Measurements from ENCODE around the gene THSD4.

The THSD4 gene

DNA sequence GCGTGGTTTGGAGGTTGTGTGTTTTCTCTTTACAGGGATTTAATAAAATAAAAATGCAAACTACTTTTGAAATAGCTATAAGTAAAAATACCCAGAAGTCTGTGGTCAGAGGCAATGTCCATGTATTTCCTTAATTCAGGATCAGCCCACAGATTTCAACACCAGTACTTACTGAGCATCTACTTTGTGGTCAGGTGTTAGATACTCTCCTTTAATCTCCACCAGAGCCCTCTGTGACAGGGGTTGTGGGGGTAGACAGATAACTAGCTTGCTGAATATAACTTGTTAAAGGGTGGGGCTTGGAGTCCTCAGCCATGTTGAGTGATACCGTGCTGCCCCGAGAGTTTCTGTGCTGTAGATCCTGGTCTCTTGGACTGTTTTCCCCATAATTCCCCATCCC, 451.0 kb downstream of the THSD4 start:
- DNase-seq (ENCODE audit: low spot score) (no peak), FAIRE-seq (no peak)

DNA sequence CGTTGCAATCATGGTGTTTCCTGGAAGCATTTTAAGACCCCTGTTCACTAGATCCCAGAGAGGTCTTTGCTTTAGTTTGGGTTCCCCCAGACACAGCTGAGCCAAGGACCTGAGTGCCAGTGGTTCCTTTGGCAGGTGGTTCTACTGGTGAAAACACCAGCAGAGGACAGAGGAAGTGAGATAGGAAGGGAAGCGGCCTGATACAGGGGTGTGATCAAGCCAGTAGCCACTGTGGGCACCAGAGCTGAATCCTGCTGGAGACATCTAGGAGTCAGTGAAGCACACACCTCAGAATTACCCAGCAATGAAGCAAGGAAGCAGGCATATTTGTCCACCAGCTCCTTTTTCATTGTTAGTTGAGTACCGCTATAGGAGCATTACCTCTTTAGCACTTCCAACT, 451.9 kb downstream of the THSD4 start:
- DNase-seq (ENCODE audit: low spot score) (no peak), FAIRE-seq (no peak)

DNA sequence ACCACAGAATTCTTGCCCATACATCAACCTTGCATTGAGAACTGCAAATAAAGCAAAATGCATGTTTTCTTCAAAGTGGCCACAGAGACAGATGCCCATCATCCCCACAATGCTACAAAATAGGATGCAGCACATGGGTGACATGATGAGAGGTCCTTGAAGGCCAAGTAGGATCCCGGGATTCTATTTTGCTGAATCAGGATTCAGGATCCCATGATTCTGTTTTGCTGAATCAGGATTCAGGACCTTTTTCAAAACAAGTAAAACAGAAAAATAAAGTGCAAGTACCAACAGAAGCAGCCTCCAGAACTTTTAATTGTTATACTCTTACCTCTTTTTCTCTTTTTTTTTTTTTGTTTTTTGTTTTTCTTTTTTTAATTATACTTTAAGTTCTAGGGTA, 453.0 kb downstream of the THSD4 start:
- FAIRE-seq (no peak), DNase-seq (ENCODE audit: low spot score) (no peak)

DNA sequence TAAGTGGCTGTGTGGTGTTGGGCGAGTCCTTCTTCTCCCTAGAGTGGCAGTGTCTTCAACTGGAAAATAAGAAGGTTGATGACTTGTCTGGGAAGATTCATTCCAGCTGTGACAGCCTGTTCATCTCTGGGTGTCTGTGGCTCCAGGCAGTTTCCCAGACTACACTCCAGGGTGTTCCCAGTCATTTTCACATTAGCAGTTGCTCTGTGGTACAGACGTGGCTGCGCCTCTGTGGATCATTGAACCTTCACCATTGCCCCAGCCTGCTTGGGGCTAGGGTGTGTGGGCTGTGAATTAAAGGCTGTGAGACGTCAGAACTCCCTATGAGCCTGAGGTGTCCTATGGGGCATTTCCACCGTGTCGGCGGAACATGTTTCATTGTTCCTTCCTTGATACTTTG, 455.5 kb downstream of the THSD4 start:
- DNase-seq (ENCODE audit: low spot score) (no peak), FAIRE-seq (no peak)

DNA sequence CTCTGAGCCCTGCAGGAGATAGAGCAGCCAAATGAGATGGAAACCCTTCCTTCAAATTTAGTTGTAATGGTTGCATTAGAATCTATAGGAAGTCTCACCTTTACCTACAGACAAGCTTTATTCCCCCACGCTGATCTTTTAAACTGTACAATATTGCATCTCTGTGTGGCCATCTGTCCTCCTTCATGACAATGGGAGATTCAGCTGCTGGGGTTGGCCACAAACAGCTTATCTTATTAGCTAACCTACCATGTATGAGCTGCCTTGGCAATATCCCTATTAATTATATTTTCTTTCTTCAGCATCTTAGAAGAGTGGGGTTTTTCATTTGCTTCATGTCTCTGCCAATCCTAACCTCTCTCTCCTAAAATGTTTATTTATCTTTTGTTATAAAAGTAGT, 456.4 kb downstream of the THSD4 start:
- DNase-seq (ENCODE audit: low spot score) (no peak), FAIRE-seq (no peak)

DNA sequence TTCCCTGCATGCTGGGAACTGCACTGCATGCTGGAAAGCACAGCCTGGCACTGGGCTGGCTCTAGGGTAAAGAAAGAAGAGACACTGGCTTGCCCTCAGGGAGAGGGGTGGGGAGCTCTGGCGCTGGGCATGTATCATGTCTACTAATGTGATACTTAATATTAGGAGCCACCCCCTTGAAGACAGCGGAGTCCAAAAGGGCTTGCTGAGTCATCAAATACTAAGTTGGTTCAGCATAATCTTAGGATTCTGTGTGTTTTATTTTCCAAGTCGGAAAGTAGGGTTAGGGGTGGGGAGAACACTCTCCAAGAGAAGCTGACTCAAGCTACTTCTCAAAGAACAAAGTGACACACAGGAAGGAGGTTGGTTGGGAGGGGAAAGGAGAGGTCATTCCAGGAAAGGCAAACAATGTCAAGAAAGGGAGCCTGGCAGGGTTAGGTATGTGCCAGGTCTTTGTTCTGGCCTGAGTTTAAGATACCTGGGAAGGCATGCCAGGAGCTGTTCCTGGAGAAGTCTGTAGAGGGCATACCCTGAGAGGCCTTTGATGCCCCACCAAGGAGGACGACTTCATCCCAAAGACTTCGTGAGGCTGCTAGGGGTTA, 457.3 kb downstream of the THSD4 start:
- no peak for DNase-seq (ENCODE audit: low spot score)
- no peak for FAIRE-seq

DNA sequence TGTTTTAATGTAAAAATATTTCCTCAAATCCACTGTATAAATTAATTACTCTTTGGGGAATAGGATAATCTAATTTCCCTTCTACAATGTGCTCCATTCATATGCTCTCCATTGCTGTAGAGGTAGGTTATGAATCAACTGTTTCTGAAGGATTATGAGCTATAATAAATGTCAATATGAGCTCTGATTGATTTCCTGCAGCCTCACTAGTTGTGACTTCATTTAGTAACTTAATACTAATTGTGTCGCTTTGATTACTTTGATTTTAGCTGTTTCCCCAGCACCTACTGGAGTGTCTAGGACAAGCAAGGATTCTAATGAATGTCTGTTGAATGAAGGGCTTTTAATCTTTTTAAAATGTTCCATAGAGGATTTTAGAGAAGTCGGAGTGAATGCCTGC, 458.3 kb downstream of the THSD4 start:
- FAIRE-seq (no peak), DNase-seq (ENCODE audit: low spot score) (no peak)

DNA sequence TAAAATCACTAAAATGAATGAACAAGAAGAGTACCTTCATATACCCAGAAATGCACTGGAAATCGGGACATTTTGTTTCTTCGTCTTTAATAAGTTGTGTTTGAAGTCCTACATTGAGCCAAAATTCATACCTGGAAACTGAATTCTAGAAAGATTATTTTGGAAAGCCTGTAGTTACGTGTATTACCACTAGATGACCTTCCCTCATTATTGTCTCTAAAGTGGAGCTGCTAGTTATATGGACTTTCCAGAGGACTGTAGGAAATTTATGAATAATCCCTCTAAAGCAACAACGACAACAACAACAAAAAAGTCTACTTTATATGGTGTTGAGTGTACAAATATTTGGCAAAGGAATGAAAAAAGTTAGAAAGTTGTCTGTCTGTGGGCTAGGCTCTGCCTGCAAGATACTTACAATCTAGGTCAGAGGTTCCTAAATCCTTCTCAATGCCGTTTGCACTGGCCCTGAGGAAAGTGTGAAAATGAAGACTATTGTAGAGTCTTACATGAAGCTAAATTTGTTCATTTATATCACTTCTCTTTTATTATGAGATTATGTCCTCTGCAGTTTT, 460.3 kb downstream of the THSD4 start:
- FAIRE-seq (peak; percentile 58), DNase-seq (ENCODE audit: low spot score) (peak; percentile 18)

DNA sequence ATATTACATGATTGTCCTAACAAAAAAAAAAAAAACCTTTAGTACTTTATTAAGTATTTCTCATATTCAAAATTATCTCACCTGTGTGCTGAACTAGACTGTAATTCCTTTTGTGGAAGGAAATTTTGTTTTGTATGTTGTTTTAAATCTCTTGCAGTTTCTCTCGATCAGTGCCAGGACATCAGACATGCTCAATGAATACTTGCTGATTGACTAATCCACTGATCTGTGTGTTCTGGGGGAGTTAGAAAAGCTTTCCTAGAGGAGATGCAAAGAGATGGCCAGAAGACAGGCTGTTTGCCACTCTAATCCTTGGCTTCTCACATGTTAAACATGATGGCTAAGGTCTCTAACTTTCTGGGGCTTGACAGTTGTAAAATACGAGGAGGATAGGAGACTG, 461.8 kb downstream of the THSD4 start:
- FAIRE-seq (no peak), DNase-seq (ENCODE audit: low spot score) (no peak)

DNA sequence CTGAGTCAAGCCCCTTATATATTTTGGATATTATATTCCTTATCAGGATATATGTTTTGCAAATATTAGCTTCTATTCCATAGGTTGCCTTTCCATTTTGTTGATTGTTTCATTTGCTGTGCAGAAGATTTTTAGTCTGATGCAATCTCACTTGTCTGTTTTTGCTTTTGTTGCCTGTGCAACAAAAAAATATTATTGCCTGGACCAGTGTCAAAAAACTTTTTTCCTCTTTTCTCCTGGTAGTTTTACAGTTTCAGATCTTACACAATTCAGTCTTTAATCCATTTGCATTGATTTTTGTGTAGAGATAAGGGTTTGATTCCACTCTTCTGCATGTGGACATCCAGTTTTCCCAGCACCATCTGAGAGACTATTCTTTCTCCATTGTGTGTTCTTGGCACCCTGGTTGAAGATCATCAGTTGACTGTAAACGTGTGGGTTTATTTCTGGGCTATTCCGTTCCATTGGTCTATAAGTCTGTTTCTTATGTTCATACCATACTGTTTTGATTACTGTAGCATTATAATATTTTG, 466.2 kb downstream of the THSD4 start:
- DNase-seq (ENCODE audit: low spot score) (no peak), FAIRE-seq (no peak)

DNA sequence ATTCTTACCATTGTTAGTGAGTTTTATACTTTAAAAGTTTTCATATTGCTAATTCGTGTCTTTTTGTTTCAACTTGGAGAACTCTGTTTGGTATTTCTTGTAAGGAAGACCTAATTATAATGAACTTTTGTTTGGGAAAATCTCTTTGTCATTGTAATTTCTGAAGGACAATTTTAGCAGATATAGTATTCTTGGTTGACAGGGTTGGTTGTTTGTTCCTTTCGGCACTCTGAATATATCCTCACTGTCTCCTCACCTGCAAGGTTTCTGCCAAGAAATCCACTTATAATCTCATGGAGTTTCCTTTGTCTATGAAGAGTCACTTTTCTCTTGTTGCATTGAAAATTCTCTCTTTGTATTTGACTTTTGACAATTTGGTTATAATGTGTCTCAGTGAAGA, 469.9 kb downstream of the THSD4 start:
- FAIRE-seq: no peak
- DNase-seq (ENCODE audit: low spot score): no peak

DNA sequence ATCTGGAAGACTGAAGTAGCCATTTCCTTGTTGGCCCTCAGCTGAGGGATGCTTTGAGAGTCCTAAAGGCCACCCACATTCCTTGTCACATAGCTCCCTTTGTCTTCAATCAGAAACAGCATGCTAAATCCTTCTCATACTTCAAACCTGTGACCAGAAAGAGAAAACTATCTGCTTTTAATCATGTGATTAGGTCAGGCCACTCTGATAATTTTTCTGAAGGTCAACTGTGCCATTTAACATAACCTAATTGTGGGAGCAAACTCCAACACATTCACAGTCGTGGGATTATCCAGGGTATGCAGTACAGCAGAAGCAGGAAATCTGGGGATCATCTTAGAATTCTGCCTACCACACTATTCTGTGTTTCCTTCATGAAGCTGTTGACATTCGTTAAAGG, 471.2 kb downstream of the THSD4 start:
- FAIRE-seq (no peak), DNase-seq (ENCODE audit: low spot score) (no peak)

DNA sequence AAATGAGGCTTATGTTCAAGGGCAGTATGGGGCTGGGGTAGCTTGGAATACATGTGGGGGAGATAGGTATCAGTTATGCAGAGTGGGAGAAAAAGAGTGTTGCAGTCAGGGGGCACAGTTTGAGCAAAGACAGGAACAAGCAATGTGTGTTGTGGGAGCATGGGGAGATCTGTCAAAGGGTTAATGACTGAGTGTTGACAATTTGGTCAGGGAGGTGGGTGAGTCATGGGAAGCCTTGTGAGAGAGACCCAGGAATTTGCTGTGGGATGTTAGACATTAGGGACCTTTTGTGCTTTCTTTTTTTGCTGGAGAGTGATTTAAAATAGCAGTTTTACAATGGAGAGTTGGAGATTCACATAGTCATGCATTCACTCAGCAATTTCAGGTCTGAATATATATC, 473.5 kb downstream of the THSD4 start:
- FAIRE-seq: peak; percentile 22

DNA sequence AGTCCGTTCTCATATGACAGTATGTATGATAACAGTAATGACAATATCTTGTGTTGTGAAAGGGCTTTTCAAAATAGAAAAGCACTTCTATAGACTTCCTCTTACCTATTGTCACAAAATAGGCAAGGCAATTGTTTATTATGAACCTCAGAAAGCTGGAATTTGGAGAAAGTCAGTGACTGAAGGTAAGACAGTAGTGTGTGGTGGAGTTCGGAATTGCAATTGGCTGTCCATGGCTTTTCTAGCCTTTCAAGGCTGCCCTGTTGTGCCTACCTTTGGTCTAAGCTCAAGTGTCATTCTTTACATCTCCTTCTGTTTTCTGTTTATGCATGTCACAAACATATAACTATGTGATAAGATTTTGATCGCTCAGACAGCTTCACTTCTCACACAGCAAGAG, 475.8 kb downstream of the THSD4 start:
- no peak for DNase-seq (ENCODE audit: low spot score)
- FAIRE-seq: no peak

More for the DNA sequence above, 473.5 kb downstream of the THSD4 start:
- DNase-seq (ENCODE audit: low spot score): peak; percentile 27

DNA sequence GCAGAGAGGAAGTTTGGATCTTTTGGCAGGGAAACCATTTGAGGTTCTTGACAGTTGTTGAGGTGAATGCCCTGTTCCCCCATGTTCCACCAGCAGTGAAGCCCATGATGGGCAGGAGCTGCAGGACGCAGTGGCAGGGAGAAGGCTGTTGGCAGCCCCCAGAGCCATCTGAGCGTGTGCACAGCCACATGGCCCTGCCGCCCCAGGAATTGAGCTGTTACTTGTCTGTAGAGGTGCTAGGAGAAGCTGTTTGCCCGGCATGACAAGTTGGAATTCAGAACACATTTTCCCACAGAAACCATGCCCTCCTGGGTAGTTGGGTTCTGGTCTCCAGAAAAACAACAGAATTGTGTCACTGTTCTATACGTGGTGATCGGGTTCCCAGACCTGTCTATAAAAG, 476.9 kb downstream of the THSD4 start:
- no peak for DNase-seq (ENCODE audit: low spot score)
- FAIRE-seq: no peak

DNA sequence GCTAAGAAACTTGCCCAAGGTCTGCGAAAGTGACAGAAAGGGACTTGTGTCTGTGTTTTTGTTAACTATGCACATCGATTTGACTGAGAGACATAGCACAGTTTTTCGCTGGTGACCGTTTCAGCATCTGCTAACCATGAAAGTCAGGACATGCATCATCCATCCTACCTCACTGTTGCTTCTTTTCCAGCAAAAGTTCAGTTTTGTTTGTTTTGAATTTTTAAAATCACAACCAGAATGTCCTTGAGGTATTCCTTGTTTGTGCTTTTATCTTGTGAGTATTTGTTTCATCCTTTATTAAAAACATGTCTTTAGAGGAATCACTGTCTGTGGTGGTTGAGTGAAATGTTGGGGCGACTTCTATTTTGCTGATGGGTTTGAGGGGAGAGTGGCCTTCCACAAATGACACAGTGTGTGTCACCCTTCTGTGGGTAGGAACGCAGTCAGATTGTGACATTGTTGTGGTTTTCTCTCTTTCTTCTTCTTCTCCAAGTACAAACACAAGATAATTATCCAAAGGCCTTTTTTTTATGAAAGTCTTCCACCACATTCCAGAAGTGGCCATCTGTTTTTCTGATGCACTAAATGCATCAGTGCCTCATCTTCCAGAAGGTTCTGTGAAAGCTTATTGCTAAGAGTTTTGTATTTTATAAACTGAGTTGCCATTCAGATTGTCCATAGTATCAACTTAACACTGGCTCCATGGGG, 480.7 kb downstream of the THSD4 start:
- DNase-seq (ENCODE audit: low spot score): no peak
- no peak for FAIRE-seq

DNA sequence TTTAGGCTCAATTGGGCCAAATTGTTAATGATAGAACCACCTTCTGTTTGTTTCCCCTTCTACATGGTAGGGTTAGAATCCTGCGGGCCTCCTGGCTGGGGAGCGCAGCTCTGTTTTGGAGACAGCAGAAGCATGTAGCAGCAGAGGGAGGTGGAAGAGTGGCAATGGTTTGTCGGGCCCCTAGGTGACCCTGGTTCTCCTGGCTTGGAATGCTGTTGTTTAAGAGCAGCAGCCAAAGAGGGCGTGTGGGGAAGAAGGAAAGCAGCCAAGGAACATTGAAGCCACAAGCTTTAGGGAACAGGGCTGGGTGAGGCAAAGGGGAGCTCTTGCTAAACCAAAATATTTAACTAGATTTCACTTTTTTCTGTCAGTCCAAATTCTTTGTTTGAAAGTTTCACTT, 481.4 kb downstream of the THSD4 start:
- DNase-seq (ENCODE audit: low spot score): no peak
- FAIRE-seq: no peak

DNA sequence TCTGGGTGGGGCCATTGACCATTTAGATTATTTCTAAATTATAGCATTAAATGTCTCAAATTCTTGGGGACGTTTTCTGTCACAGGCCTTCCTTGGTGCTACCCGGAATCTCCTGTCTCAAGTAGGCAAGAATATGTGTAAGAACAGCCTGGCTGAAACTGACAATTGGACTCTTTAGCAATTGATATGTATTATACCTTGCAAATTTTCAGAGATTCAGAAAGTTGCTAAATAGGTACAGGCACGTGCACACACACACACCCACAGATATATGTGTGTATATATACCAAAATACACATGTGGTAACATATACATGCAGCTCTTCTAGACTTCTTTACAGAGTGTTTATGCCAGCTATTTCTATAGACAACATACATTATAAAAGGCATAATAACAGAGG, 481.9 kb downstream of the THSD4 start:
- no peak for DNase-seq (ENCODE audit: low spot score)
- no peak for FAIRE-seq

DNA sequence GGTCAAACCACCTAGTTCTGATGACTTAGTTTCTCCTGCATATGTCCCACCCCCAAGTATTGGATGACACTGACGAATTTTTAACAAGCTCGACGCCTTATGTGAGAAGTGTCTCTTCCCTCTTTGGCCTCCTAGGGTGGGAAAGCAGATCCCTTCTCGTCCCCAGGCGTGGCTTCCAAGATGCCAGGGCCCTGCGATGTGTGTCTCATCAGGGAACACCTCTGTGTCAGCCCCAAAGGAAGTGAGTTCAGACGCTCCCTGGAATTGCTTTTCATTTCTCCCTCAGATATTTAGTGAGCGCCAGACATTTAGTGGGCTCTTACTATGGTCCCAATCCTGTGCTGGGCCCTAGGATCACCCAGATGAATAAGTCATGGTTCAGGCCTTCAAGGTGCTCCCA, 482.4 kb downstream of the THSD4 start:
- FAIRE-seq (no peak), DNase-seq (ENCODE audit: low spot score) (no peak)

DNA sequence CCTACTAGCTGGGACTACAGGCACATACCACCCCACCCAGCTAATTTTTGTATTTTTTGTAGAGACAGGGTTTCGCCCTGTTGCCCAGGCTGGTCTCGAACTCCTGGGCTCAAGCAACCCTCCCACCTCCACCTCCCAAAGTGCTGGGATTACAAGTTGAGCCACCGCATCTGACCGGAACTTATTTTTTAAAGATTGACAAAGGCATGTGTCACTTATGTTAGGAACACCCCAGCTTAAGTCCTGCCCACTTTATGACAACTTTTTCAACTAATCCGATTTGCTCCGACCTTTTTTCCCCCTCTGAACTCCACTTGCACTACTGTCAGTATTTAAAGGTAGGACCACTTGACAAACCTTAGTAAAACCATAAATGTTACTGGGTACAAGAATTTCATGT, 483.5 kb downstream of the THSD4 start:
- DNase-seq (ENCODE audit: low spot score): no peak
- no peak for FAIRE-seq

DNA sequence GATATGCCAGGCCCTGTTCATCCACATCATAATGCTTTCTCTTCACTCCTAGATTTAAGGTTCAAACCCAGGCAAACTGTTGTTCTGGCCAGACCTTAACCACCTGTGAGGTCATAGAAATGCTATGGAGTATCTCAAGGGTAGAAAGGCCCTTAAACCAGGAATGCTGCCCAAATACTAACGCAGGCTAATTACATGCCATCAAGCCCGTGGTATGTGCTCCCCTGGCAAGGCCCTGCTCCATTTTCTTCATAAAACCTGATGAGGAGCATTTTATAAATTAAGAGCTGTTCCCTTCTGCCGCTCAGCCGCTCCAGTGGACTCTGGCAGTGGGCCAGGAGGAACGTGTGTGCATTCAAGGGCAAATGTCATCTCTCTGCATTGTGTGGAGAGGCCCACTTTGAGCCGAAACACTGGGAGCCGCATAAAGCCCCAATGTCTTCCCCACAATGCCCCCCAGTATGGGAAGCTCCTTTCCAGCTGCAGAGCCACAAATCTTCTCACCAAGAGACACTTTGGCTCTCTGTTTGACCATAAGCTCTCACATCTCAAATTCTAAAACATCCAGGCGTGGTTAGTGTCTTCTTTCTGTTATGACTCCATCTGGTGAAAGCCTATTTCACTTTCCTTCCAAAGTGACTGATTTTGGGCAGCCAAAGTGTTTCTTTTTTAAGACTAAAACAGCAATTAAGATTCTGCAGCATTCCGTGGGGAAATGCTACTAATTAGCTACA, 484.3 kb downstream of the THSD4 start:
- no peak for FAIRE-seq
- no peak for DNase-seq (ENCODE audit: low spot score)

DNA sequence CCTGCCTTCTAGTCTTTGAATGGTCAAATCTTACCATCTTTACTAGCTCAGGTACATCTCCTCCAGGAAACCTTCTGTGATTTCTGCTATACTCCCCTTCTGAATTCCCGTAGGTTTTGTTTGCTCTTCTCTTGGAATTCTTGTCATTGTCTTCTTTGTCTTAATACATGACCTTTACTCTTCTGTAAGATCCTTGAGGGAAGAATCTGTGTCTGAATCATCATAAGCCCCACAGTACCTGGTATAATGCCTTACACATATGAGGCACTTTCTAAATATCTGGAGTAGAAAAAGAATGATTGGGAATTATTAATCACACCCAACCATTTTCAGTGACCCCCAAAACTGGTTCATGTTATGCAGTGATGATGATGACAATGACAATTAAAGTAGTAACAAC, 485.0 kb downstream of the THSD4 start:
- FAIRE-seq: no peak

More for the DNA sequence above, 485.0 kb downstream of the THSD4 start:
- no peak for DNase-seq (ENCODE audit: low spot score)

Measured in RCC 7860 (cell line).